HEK293 (cell line): ENCODE data around the gene CCDC117.

Experiments
- CTCF ChIA-PET: fragments of 350-600 bp; formaldehyde crosslinking; extraction: SDS; loops from one replicate; lab custom pipeline; 2021; ENCODE audit warnings: antibody characterized with exemption; lab: Yijun Ruan, JAX
- POLR2A ChIA-PET: fragments of 300-600 bp; formaldehyde crosslinking; extraction: SDS; loops from one replicate; lab custom pipeline; 2020; ENCODE audit warnings: antibody characterized with exemption, inconsistent platforms; lab: Yijun Ruan, JAX
- H3K27ac ChIP-seq: fragments of 200-500 bp; sonication (Bioruptor generic); 2 replicates; pipeline ENCODE4 v1.5.1; 2014; ENCODE audit warnings: low read depth, low read length, control low read depth, inconsistent platforms; ENCODE audit errors: extremely low read depth
- H3K36me3 ChIP-seq, 2 experiments: fragments of 200-500 bp in 1 of 2; sonication (Bioruptor generic) in 1 of 2; 1 replicate in 1 of 2; 2 replicates in 1 of 2; pipeline ENCODE4 v1.5.1; 2014 to 2017; ENCODE audit warnings: inconsistent platforms in 2 of 2, low read length in 2 of 2; ENCODE audit not compliant: control insufficient read depth in 2 of 2, insufficient read depth in 1 of 2
- H3K4me1 ChIP-seq: fragments of 200-500 bp; sonication (Bioruptor generic); 2 replicates; pipeline ENCODE4 v1.5.1; 2014; ENCODE audit warnings: mild to moderate bottlenecking, low read length, inconsistent platforms; ENCODE audit not compliant: control insufficient read depth, insufficient read depth
- H3K4me3 ChIP-seq: 2 replicates; pipeline ENCODE4 v1.5.1; 2011; ENCODE audit warnings: low read depth, mild to moderate bottlenecking, control low read depth, low read length, moderate library complexity
- H3K9me3 ChIP-seq: fragments of 200-500 bp; sonication (Bioruptor generic); 2 replicates; pipeline ENCODE4 v1.5.1; 2014; ENCODE audit warnings: low read depth, low read length, inconsistent platforms; ENCODE audit not compliant: control insufficient read depth, insufficient read depth
- ATF2 ChIP-seq: fragments of 450-650 bp; formaldehyde crosslinking; IDR thresholded peaks from 2 replicates; pipeline ENCODE4 v1.5.1; 2016; ENCODE audit warnings: missing biosample characterization, missing genetic modification characterization, low read depth
- EGR2 ChIP-seq: fragments of 450-650 bp; formaldehyde crosslinking; IDR thresholded peaks from 2 replicates; pipeline ENCODE4 v1.5.1; 2016; ENCODE audit warnings: low read depth, missing biosample characterization, missing genetic modification characterization
- GLIS1 ChIP-seq: fragments of 450-650 bp; formaldehyde crosslinking; IDR thresholded peaks from 2 replicates; pipeline ENCODE4 v1.5.1; 2016; ENCODE audit warnings: missing biosample characterization, missing genetic modification characterization
- GLIS2 ChIP-seq: fragments of 450-650 bp; formaldehyde crosslinking; IDR thresholded peaks from 2 replicates; pipeline ENCODE4 v1.5.1; 2016; ENCODE audit warnings: missing biosample characterization, missing genetic modification characterization
- INSM2 ChIP-seq: fragments of 450-650 bp; formaldehyde crosslinking; IDR thresholded peaks from 2 replicates; pipeline ENCODE4 v1.5.1; 2016; ENCODE audit warnings: missing biosample characterization, missing genetic modification characterization
- KLF8 ChIP-seq: fragments of 450-650 bp; formaldehyde crosslinking; IDR thresholded peaks from 2 replicates; pipeline ENCODE4 v1.5.1; 2016; ENCODE audit warnings: missing biosample characterization, missing genetic modification characterization
- OVOL3 ChIP-seq: fragments of 450-650 bp; formaldehyde crosslinking; IDR thresholded peaks from 2 replicates; pipeline ENCODE4 v1.5.1; 2016; ENCODE audit warnings: missing biosample characterization, missing genetic modification characterization
- PATZ1 ChIP-seq: fragments of 450-650 bp; formaldehyde crosslinking; IDR thresholded peaks from 2 replicates; pipeline ENCODE4 v1.5.1; 2016; ENCODE audit warnings: missing biosample characterization, missing genetic modification characterization
- REPIN1 ChIP-seq: fragments of 450-650 bp; formaldehyde crosslinking; IDR thresholded peaks from 2 replicates; pipeline ENCODE4 v1.5.1; 2017; ENCODE audit warnings: missing biosample characterization, missing genetic modification characterization, low read depth
- SP7 ChIP-seq: fragments of 450-650 bp; formaldehyde crosslinking; IDR thresholded peaks from 2 replicates; pipeline ENCODE4 v1.5.1; 2016; ENCODE audit warnings: missing biosample characterization, missing genetic modification characterization
- ZBTB10 ChIP-seq: fragments of 450-650 bp; formaldehyde crosslinking; IDR thresholded peaks from 2 replicates; pipeline ENCODE4 v1.5.1; 2016; ENCODE audit warnings: missing biosample characterization, missing genetic modification characterization
- ZBTB7A ChIP-seq: fragments of 450-650 bp; formaldehyde crosslinking; IDR thresholded peaks from 2 replicates; pipeline ENCODE4 v1.5.1; 2016; ENCODE audit warnings: low read depth, missing biosample characterization, missing genetic modification characterization
- ZNF10 ChIP-seq: fragments of 450-650 bp; formaldehyde crosslinking; IDR thresholded peaks from 2 replicates; pipeline ENCODE4 v1.5.1; 2017; ENCODE audit warnings: missing biosample characterization, missing genetic modification characterization
- ZNF121 ChIP-seq: fragments of 450-650 bp; formaldehyde crosslinking; IDR thresholded peaks from 2 replicates; pipeline ENCODE4 v1.5.1; 2016; ENCODE audit warnings: missing biosample characterization, missing genetic modification characterization
- ZNF169 ChIP-seq: fragments of 450-650 bp; formaldehyde crosslinking; IDR thresholded peaks from 2 replicates; pipeline ENCODE4 v1.5.1; 2016; ENCODE audit warnings: missing biosample characterization, missing genetic modification characterization
- ZNF174 ChIP-seq: fragments of 450-650 bp; formaldehyde crosslinking; IDR thresholded peaks from 2 replicates; pipeline ENCODE4 v1.5.0; 2017; ENCODE audit warnings: missing biosample characterization, mild to moderate bottlenecking, missing genetic modification characterization
- ZNF175 ChIP-seq: fragments of 450-650 bp; formaldehyde crosslinking; IDR thresholded peaks from 2 replicates; pipeline ENCODE4 v1.5.1; 2016; ENCODE audit warnings: missing biosample characterization, missing genetic modification characterization
- ZNF223 ChIP-seq: fragments of 450-650 bp; formaldehyde crosslinking; IDR thresholded peaks from 2 replicates; pipeline ENCODE4 v1.5.1; 2016; ENCODE audit warnings: missing biosample characterization, missing genetic modification characterization
- ZNF274 ChIP-seq, 2 experiments: fragments of 200-500 bp in 1 of 2; fragments of 450-650 bp in 1 of 2; sonication (Bioruptor generic) in 1 of 2; formaldehyde crosslinking in 1 of 2; IDR thresholded peaks; 2 replicates each; pipeline versions ENCODE4 v1.5.1 to v1.6.1; 2014 to 2016; ENCODE audit warnings: borderline replicate concordance in 1 of 2, inconsistent platforms in 1 of 2, low read length in 1 of 2, missing biosample characterization in 1 of 2, missing genetic modification characterization in 1 of 2
- ZNF423 ChIP-seq: fragments of 450-650 bp; formaldehyde crosslinking; IDR thresholded peaks from 2 replicates; pipeline ENCODE4 v1.5.1; 2016; ENCODE audit warnings: missing biosample characterization, missing genetic modification characterization
- ZNF513 ChIP-seq: fragments of 450-650 bp; IDR thresholded peaks from 2 replicates; pipeline ENCODE4 v1.5.1; 2018; ENCODE audit warnings: missing biosample characterization, missing genetic modification characterization
- ZNF600 ChIP-seq: fragments of 450-650 bp; formaldehyde crosslinking; IDR thresholded peaks from 2 replicates; pipeline ENCODE4 v1.5.1; 2016; ENCODE audit warnings: missing biosample characterization, missing genetic modification characterization
- ZNF623 ChIP-seq: fragments of 450-650 bp; formaldehyde crosslinking; IDR thresholded peaks from 2 replicates; pipeline ENCODE4 v1.5.1; 2016; ENCODE audit warnings: missing biosample characterization, missing genetic modification characterization
- ZNF692 ChIP-seq: fragments of 450-650 bp; formaldehyde crosslinking; IDR thresholded peaks from 2 replicates; pipeline ENCODE4 v1.5.1; 2016; ENCODE audit warnings: missing biosample characterization, missing genetic modification characterization
- ZNF707 ChIP-seq: fragments of 450-650 bp; formaldehyde crosslinking; IDR thresholded peaks from 2 replicates; pipeline ENCODE4 v1.5.1; 2016; ENCODE audit warnings: missing biosample characterization, missing genetic modification characterization
- ZSCAN30 ChIP-seq: fragments of 450-650 bp; IDR thresholded peaks from 2 replicates; pipeline ENCODE4 v1.5.1; 2018; ENCODE audit warnings: missing biosample characterization, mild to moderate bottlenecking, missing genetic modification characterization, moderate library complexity

Gene CCDC117

GRCh38 chr22:28759861-28760560, 12.5 kb upstream of the CCDC117 start:
- H3K4me3 ChIP-seq = no peak overlapping the region
- H3K9me3 ChIP-seq = no peaks in the 10 kb centered on the region
- peaks cover 10% of the 10 kb centered on the region for H3K4me1 ChIP-seq
- H3K27ac ChIP-seq = no peak overlapping the region; the same call in 1 of the 2 replicates
- ChIA-PET CTCF (interaction anchor here (0.6 to 1.5 kb wide), 5 partner anchors 13 to 879 kb away, joined by 3 to 6 read pairs (median 4); no protein-coding TSS in a partner anchor), POLR2A (interaction anchor here (0.6 to 2.6 kb wide), 2 partner anchors 12 to 35 kb away, joined by 3 to 10 read pairs; partner anchors contain the start of gene CCDC117)
- no peaks in the 10 kb centered on the region; a peak in 1 of 3 replicates for H3K36me3 ChIP-seq
- TF ChIP-seq ZBTB7A (tag by site-specific recombination) (no peak), INSM2 (tag by site-specific recombination) (0 out of 2 replicates have a peak, but pooled peaks have one; percentile 18), ZNF175 (tag by site-specific recombination) (no peak), ZNF174 (tag by site-specific recombination) (no peak), ZBTB10 (tag by site-specific recombination) (no peak), ZSCAN30 (0 out of 2 replicates have a peak, but pooled peaks have one; percentile 18), ZNF423 (tag by site-specific recombination) (no peak), ZNF623 (tag by site-specific recombination) (no peak), EGR2 (no peak), ZNF121 (no peak), REPIN1 (tag by site-specific recombination) (no peak), ZNF513 (no peak), ZNF692 (tag by site-specific recombination) (no peak), ZNF707 (tag by site-specific recombination) (no peak), ZNF169 (tag by site-specific recombination) (no peak), OVOL3 (no peak), PATZ1 (tag by site-specific recombination) (no peak), ZNF223 (tag by site-specific recombination) (no peak), ZNF274 (IDR thresholded peaks at IDR 0.05; ENCODE audit: low read length) (no peak), ZNF274 (tag by site-specific recombination; IDR thresholded peaks at IDR 0.05; ENCODE audit: borderline replicate concordance) (no peak), ZNF10 (tag by site-specific recombination) (no peak), KLF8 (tag by site-specific recombination) (no peak), SP7 (tag by site-specific recombination) (peak; percentile 98), ATF2 (tag by site-specific recombination) (no peak), ZNF600 (tag by site-specific recombination) (no peak), GLIS2 (tag by site-specific recombination) (no peak), GLIS1 (tag by site-specific recombination) (peak; percentile 85)
